ENCODE results near the gene RASA3. TPM values are rescaled to one million over a fixed set of nuclear protein-coding genes. Genes with fewer than 3 reads are reported as not detected.

The RASA3 gene
- total and polyA plus RNA-seq, 9 of the 15 experiments (the other 6 are each of a cell fraction or from before 2014, with no cell fraction given) = 0.72 to 25.3 (median 14.4) TPM

GRCh38 chr13:114049626-114050101, 82.8 kb downstream of the RASA3 start:
- ChIA-PET POLR2A (no interaction called here), CTCF (ENCODE audit: low intra/inter-chr PET ratio) (no interaction called here)
- 88% methylated on average over 3 of the region's 18 CpGs for WGBS (ENCODE audit: insufficient coverage, low coverage, missing lambda C conversion rate)
- FAIRE-seq (no peak), ATAC-seq (no peak), DNase-seq (ENCODE audit: extremely low read depth in 1 of 4, low spot score in 3 of 4) (no peak)
- H3K4me3 ChIP-seq = no peak overlapping the region
- BruUV-seq (replicated peaks) = no TSS peak
- no peak overlapping the region for H2AFZ ChIP-seq (ENCODE audit: low read depth, low read length)
- H3K36me3 ChIP-seq (ENCODE audit: control insufficient read depth, insufficient read depth, low read length) = peaks cover under 1% of the 10 kb centered on the region; the same call in 1 of the 3 replicates
- H3K9ac ChIP-seq (ENCODE audit: insufficient read depth in 1 of 2, low read depth in 2 of 2, low read length in 2 of 2) = no peak overlapping the region
- in situ Hi-C loops (cut with MboI) = no loop called here
- H3K79me2 ChIP-seq (ENCODE audit: control insufficient read depth, insufficient read depth, low read length) = peaks cover 15% of the 10 kb centered on the region; the same call in 2 of the 3 replicates
- no peaks in the 10 kb centered on the region for H3K9me1 ChIP-seq (ENCODE audit: control insufficient read depth, insufficient read depth, low read length)
- H3K27ac ChIP-seq (ENCODE audit: extremely low read depth, low read depth, low read length) = no peak overlapping the region
- H4K20me1 ChIP-seq (replicated peaks; ENCODE audit: control insufficient read depth, insufficient read depth, low read length) = no peaks in the 10 kb centered on the region
- H3K4me2 ChIP-seq (ENCODE audit: insufficient read depth, low read length) = no peak overlapping the region
- intact Hi-C loops (cut with micrococcal nuclease) = no loop called here
- H3K4me1 ChIP-seq (replicated peaks in 1 of 2; ENCODE audit: control insufficient read depth in 2 of 2, insufficient read depth in 2 of 2, low read length in 2 of 2) = peaks cover 3 to 33% of the 10 kb centered on the region in 2 experiments; a peak in 4 of 5 replicates
- H3K9me3 ChIP-seq (replicated peaks; ENCODE audit: control insufficient read depth, insufficient read depth, low read depth, low read length) = no peaks in the 10 kb centered on the region
- no peaks in the 10 kb centered on the region for H3K27me3 ChIP-seq (ENCODE audit: control insufficient read depth in 2 of 2, insufficient read depth in 2 of 2, low read length in 2 of 2)
- TF ChIP-seq VEZF1 (CRISPR knock-in tag; IDR thresholded peaks at IDR 0.05) (no peak), ATF3 (IDR thresholded peaks at IDR 0.05) (no peak), ATF3 (CRISPR knock-in tag; conservative IDR thresholded peaks at IDR 0.05) (no peak), ZNF699 (CRISPR knock-in tag; IDR thresholded peaks at IDR 0.05; ENCODE audit: insufficient replicate concordance) (no peak), PML (IDR thresholded peaks at IDR 0.05; ENCODE audit: low read length) (no peak), THRA (IDR thresholded peaks at IDR 0.05) (no peak), ZSCAN29 (IDR thresholded peaks at IDR 0.05) (no peak), ATF2 (CRISPR knock-in tag; IDR thresholded peaks at IDR 0.05) (no peak), GTF3C2 (IDR thresholded peaks at IDR 0.05; ENCODE audit: borderline replicate concordance, extremely low read depth, insufficient read length) (no peak), KLF16 (IDR thresholded peaks at IDR 0.05) (no peak), CREB5 (CRISPR knock-in tag; IDR thresholded peaks at IDR 0.05) (no peak)

Measured in K562 (cell line).